Measurements from ENCODE around the gene UNC119.

Gene UNC119

GRCh38 chr17:28519236-28519635 is 33.2 kb downstream of the UNC119 start:
- no peak for DNase-seq

GRCh38 chr17:28518578-28518977 is 33.8 kb downstream of the UNC119 start:
- no peak for DNase-seq

- no peak for DNase-seq
Observed at GRCh38 chr17:28518132-28518531, 34.3 kb downstream of the UNC119 start.

GRCh38 chr17:28515518-28515917 is 36.9 kb downstream of the UNC119 start:
- no peak for DNase-seq

GRCh38 chr17:28514561-28515002 is 37.8 kb downstream of the UNC119 start:
- no peak for DNase-seq

- DNase-seq, result no peak
Observed at GRCh38 chr17:28513476-28513875, 38.9 kb downstream of the UNC119 start.

GRCh38 chr17:28511858-28512461 is 40.5 kb downstream of the UNC119 start:
- DNase-seq, result no peak

GRCh38 chr17:28509789-28510188 is 42.6 kb downstream of the UNC119 start:
- DNase-seq, result no peak

GRCh38 chr17:28508211-28508724 is 44.2 kb downstream of the UNC119 start:
- no peak for DNase-seq

- DNase-seq, result no peak
Observed at GRCh38 chr17:28507567-28508203, 44.7 kb downstream of the UNC119 start.

GRCh38 chr17:28506763-28507487 is 45.5 kb downstream of the UNC119 start:
- no peak for DNase-seq

- DNase-seq, result no peak
Observed at GRCh38 chr17:28505986-28506665, 46.3 kb downstream of the UNC119 start, which contains the start of gene FOXN1. FOXN1 (plus strand) TSS chr17:28506348; CDS start chr17:28523970, 17,622 bp downstream.

GRCh38 chr17:28503420-28503819 is 49.0 kb downstream of the UNC119 start:
- no peak for DNase-seq

- DNase-seq, result no peak
Observed at GRCh38 chr17:28501421-28502284, 50.8 kb downstream of the UNC119 start.

GRCh38 chr17:28500712-28501379 is 51.6 kb downstream of the UNC119 start:
- no peak for DNase-seq

GRCh38 chr17:28499684-28500357 is 52.6 kb downstream of the UNC119 start:
- DNase-seq, result no peak

- no peak for DNase-seq
Observed at GRCh38 chr17:28499364-28499664, 53.1 kb downstream of the UNC119 start.

- no peak for DNase-seq
Observed at GRCh38 chr17:28498652-28499363, 53.6 kb downstream of the UNC119 start.

- no peak for DNase-seq
Observed at GRCh38 chr17:28497931-28498330, 54.5 kb downstream of the UNC119 start.
